Muscle layer of duodenum (tissue), 2 donors: ENCODE results near the gene DLG2.

Experiments used
- H3K27ac ChIP-seq: one replicate; pipeline ENCODE4 v1.7.0; 2013; ENCODE audit warnings: mild to moderate bottlenecking, low read length
- H3K27me3 ChIP-seq: one replicate; pipeline ENCODE4 v1.7.0; 2013; ENCODE audit warnings: low read depth, mild to moderate bottlenecking, control low read depth, low read length
- H3K36me3 ChIP-seq, 2 donors: one replicate each; pipeline ENCODE4 v1.7.0; 2013; ENCODE audit warnings: low read length in 2 of 2, control low read depth in 1 of 2, mild to moderate bottlenecking in 1 of 2; ENCODE audit not compliant: insufficient read depth in 2 of 2, control insufficient read depth in 1 of 2
- H3K4me1 ChIP-seq, 2 donors: one replicate each; pipeline ENCODE4 v1.7.0; 2013; ENCODE audit warnings: low read length in 2 of 2, mild to moderate bottlenecking in 2 of 2, control low read depth in 1 of 2, moderate library complexity in 1 of 2; ENCODE audit not compliant: insufficient read depth in 2 of 2, control insufficient read depth in 1 of 2
- H3K4me3 ChIP-seq, 2 donors: one replicate each; pipeline ENCODE4 v1.7.0; 2013; ENCODE audit warnings: low read length in 2 of 2, low read depth in 1 of 2, mild to moderate bottlenecking in 1 of 2
- H3K9me3 ChIP-seq, 2 donors: one replicate each; pipeline ENCODE4 v1.7.0; 2013; ENCODE audit warnings: low read length in 2 of 2, control low read depth in 1 of 2, mild to moderate bottlenecking in 1 of 2; ENCODE audit not compliant: control insufficient read depth in 1 of 2
- donor health status: healthy.

DLG2 gene

DNA sequence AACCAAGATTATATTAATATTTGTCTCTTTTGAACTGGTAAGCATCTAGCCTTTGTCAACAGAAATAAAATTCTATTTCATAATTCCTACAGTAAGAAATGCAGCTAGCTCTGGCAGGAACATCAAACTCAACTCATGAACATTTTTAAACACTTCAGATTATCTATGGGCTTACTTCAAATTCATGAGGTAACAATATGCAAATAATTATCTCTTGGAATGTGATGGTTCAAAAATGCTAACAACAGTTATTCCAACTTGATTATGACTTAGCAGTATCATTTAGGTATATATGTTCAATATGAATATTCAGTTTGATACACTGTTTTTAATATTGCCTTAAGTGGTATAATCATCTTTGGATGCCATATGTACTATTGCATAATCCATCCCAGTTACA is 1237.4 kb downstream of the DLG2 start:
- Histone ChIP-seq H3K4me1 (no peaks in the 10 kb centered on the region), H3K27ac (no peak overlapping the region), H3K4me3 (no peak overlapping the region), H3K9me3 (no peaks in the 10 kb centered on the region), H3K27me3 (no peaks in the 10 kb centered on the region), H3K36me3 (no peaks in the 10 kb centered on the region)

DNA sequence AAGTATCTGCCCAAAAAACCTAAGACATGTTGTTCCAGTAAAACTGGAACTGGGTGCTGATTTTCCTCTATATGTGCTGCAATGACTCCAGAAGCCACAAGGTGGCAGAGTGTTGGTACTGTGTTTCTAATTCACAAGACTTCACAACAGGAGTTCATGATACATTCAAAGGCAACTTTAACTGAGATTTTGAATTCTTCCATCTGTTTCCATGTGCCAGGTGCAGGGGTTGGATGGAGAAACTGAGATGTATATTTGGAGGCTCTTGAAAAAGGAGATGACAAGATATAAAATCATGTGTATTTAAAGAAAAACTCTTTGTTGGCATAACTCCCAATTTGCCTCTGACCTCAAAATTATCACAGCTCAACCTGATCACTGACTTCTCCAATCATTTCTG is 1242.4 kb downstream of the DLG2 start:
- H3K9me3 ChIP-seq, result no peaks in the 10 kb centered on the region
- no peaks in the 10 kb centered on the region for H3K4me1 ChIP-seq
- H3K4me3 ChIP-seq, result no peak overlapping the region
- no peaks in the 10 kb centered on the region for H3K27me3 ChIP-seq
- no peak overlapping the region for H3K27ac ChIP-seq
- no peaks in the 10 kb centered on the region for H3K36me3 ChIP-seq

DNA sequence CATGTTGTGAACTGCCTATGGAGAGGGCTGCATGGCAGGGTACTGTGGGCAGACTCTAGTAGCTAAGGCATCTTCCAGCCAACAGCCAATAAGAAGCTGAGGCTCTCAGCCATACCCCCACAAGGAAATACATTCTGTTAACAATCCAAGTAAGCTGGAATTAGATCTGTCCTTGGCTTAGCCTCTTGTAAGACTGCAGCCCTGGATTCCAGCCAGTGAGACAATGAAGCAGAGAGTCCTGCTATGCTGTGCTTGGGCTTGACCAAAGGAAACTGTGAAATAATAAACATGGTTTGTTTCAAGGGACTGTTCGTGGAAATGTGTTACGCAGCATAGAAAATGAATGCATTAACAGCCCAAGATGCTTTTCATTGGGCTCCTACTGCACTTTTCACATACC is 1243.6 kb downstream of the DLG2 start:
- Histone ChIP-seq H3K9me3 (no peaks in the 10 kb centered on the region), H3K36me3 (no peaks in the 10 kb centered on the region), H3K4me1 (no peaks in the 10 kb centered on the region), H3K27ac (no peak overlapping the region), H3K4me3 (no peak overlapping the region), H3K27me3 (no peaks in the 10 kb centered on the region)

DNA sequence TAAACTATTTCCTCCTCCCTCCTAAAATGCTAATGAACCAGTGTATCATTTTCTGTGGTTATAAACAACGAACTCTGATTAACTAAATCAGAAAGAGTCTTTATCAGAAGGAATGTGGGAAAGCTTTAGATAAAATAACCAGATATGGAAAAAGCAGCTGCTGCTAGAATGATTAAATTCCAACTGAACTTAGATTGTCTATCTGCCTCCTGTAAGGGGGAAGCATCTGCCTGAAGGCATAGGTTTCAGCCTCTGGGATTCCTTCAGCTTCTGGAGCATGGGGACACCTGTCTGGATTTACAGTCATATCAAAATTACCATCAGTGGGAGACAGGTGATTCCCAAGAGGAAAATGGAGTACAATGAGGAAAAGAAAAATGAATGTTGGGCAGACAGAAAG is 1245.5 kb downstream of the DLG2 start:
- Histone ChIP-seq H3K27ac (no peak overlapping the region), H3K9me3 (no peaks in the 10 kb centered on the region), H3K27me3 (no peaks in the 10 kb centered on the region), H3K4me1 (no peaks in the 10 kb centered on the region), H3K36me3 (no peaks in the 10 kb centered on the region), H3K4me3 (no peak overlapping the region)

DNA sequence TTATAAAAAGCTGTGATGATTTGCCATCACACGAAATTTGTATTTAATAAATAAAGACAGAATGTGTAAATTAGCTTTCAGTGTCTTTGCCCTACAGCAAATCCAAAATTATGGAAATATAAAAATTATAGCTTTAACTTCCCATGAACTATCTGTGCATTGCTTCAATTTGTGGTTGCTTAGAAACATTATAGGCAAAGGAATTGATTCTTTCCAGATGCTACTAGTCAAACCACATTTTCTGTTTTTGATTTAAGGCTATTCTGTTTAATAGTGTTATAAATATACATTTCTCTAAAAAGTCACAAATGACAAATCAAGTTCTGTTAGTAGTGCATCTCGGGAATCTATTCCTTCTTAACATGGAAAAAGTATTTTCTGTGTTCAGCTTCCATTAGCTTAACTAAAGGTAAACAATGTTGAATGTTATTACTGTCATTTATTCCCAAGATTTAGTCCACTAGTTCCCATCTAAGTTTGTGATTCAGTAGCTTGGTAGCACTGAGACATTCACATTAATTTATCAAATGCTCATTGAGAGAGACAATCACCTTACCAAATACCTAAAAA is 1254.7 kb downstream of the DLG2 start:
- Histone ChIP-seq H3K36me3 (no peaks in the 10 kb centered on the region), H3K27me3 (no peaks in the 10 kb centered on the region), H3K27ac (no peak overlapping the region), H3K4me3 (no peak overlapping the region), H3K9me3 (no peaks in the 10 kb centered on the region), H3K4me1 (no peaks in the 10 kb centered on the region)

DNA sequence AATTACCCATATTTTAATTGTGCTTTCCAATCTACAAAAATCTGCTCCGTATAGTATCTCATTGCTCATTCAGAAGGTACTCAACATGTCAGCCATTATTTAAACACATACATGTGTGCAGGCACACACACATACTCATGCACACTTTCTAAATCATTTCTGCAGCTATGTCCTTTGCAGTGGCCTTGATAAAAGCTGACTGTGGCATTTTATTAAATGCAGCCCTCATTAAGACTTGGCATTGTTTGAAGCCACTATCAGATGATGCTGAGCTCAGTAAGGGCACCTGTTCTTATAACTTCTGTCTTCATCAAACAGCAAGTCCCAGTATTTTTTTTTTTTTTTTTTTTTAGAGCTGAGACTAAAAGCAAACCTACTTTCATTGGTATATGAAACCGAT is 1269.1 kb downstream of the DLG2 start:
- Histone ChIP-seq H3K9me3 (no peaks in the 10 kb centered on the region), H3K36me3 (no peaks in the 10 kb centered on the region), H3K27me3 (no peaks in the 10 kb centered on the region), H3K4me3 (no peak overlapping the region), H3K4me1 (no peaks in the 10 kb centered on the region), H3K27ac (no peak overlapping the region)

DNA sequence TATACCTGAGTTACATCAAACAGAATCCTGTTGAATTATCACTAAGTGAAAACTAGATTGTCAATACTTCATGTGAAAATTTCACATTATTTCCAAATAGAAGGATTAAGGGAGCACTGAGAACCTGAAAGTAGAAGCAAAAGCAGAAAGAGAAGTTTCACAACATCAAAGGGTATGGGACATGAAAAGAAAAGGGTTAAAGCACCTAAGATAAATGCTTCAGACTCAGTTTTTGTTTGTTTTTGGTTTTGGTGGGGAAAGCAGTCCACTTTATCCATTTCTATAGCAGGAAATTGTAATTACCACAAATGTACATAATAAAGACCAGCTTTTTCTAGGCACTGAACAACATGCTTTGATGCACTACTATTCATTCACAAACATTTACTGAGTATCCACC is 1271.2 kb downstream of the DLG2 start:
- no peaks in the 10 kb centered on the region for H3K27me3 ChIP-seq
- H3K36me3 ChIP-seq, result no peaks in the 10 kb centered on the region
- no peak overlapping the region for H3K27ac ChIP-seq
- H3K4me1 ChIP-seq, result no peaks in the 10 kb centered on the region
- H3K4me3 ChIP-seq, result no peak overlapping the region
- H3K9me3 ChIP-seq, result no peaks in the 10 kb centered on the region

DNA sequence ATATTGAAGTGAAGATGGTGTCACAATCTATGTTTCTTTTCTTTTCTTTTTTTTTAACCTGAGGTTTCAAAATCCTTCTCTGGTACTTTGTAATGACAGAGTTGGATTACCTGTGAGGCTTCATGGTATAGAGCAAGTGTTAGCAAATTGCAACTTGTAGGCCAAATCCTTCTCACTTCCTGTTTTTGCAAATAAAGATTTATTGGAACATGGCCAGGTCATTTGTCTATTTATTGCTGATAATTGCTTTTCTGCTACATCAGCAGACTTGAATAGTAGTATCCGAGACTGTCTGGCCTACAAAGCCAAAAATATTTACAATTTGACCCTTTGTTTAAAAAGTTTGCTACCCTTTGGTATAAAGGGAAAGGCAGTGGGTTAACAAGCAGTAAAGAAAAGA is 1281.5 kb downstream of the DLG2 start:
- Histone ChIP-seq H3K36me3 (no peaks in the 10 kb centered on the region), H3K27me3 (no peaks in the 10 kb centered on the region), H3K27ac (no peak overlapping the region), H3K9me3 (no peaks in the 10 kb centered on the region), H3K4me1 (no peaks in the 10 kb centered on the region), H3K4me3 (no peak overlapping the region)

DNA sequence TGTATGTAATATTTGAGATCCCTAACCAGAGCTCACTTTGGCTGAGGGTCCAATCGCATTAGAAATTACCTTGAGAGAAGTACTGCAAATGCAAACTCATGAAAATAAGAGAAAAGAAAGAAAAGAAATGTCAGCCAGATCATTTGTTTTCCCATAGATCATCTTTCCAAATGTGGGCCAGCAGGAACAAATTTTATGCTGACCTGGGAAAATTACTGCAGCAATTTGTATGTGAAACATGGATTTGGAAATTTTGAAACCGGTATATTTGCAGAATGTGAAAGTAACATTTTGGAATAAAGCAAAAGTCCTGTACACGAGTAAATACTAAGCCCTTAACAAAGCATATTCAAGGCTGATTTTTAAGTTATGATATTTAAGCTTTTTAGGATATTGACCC is 1282.1 kb downstream of the DLG2 start:
- Histone ChIP-seq H3K27ac (no peak overlapping the region), H3K4me3 (no peak overlapping the region), H3K4me1 (no peaks in the 10 kb centered on the region), H3K27me3 (no peaks in the 10 kb centered on the region), H3K36me3 (no peaks in the 10 kb centered on the region), H3K9me3 (no peaks in the 10 kb centered on the region)

DNA sequence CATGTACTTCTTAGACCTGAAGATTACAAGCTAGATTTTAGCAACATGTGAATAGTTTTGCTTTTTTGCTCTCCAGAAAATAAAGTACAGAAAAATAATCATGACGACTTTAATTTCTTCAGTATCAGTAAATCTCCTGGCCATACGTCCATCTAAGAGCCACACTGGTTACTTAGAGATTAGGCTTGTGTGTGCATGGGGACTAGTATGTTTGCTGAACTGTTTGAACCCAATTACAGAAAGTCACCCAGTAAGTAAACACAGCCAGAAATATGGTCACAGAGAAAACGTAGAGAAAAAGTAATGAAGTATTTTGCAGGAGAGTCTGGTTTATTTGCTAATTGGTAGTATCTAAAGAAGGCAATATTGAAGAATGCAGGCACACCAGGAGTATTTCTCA is 1287.3 kb downstream of the DLG2 start:
- no peaks in the 10 kb centered on the region for H3K36me3 ChIP-seq
- H3K27ac ChIP-seq, result no peak overlapping the region
- no peaks in the 10 kb centered on the region for H3K4me1 ChIP-seq
- no peaks in the 10 kb centered on the region for H3K27me3 ChIP-seq
- no peak overlapping the region for H3K4me3 ChIP-seq
- H3K9me3 ChIP-seq, result no peaks in the 10 kb centered on the region

DNA sequence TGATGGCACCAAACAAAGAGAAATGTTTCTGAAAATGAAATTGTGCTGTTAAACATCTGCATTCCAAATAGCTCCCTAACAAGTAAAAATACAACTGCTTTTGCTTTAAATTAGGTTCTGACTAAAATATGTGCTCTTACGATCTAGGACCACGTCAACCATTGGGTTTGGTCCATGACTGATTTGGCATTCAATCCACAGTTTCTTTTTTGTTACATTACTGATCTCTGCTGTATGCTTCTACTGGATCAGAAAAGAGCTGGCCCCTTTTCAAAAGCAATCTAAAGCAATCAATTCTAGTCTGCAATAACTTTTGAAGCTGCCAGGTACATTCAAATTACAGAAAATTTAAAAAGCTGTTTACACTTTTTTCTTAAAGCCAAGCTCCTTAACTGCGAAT is 1293.9 kb downstream of the DLG2 start:
- no peak overlapping the region for H3K27ac ChIP-seq
- H3K4me3 ChIP-seq, result no peak overlapping the region
- peaks cover 0 to 5% of the 10 kb centered on the region in 2 donors for H3K4me1 ChIP-seq
- no peaks in the 10 kb centered on the region for H3K9me3 ChIP-seq
- H3K27me3 ChIP-seq, result no peaks in the 10 kb centered on the region
- no peaks in the 10 kb centered on the region for H3K36me3 ChIP-seq

DNA sequence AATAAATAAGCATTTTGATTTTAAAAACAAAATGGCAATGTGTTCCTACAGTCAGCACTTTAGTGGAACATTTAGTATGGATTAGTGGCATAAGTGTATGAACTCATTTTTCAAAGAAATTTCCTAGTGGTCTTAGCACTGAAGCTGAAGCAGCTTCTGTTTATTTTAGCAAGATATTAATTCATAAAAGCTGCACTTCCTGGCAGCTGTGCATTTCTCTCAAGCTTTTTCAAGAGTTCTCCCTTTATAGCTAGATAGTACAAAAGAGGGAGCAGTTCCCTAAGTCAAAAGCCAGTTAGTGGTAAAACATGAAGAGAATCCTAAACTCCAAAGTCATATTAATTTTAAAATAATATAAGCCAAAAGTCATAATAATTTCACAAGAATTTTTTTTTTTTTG is 1304.9 kb downstream of the DLG2 start:
- no peaks in the 10 kb centered on the region for H3K9me3 ChIP-seq
- H3K36me3 ChIP-seq, result no peaks in the 10 kb centered on the region
- H3K4me1 ChIP-seq, result no peaks in the 10 kb centered on the region
- no peaks in the 10 kb centered on the region for H3K27me3 ChIP-seq
- no peak overlapping the region for H3K4me3 ChIP-seq
- H3K27ac ChIP-seq, result no peak overlapping the region
